Endothelial cell of umbilical vein (primary cell): Measurements from ENCODE around the gene FYN. TPM values are rescaled to one million over a fixed set of nuclear protein-coding genes. Genes with fewer than 3 reads are reported as not detected.
A peak's percentile ranks its signal among the peaks of the same experiment; 100 is the strongest.

ENCODE experiments used
- BruUV-seq: library from RNA; stranded (reverse); fragments of 400-500 nt; replicated peaks from 2 replicates; lab custom pipeline; 2021; lab: Mats Ljungman, UMichigan
- CTCF ChIA-PET: fragments of 300-600, 350-600 bp; sonication (Branson Sonifier 250); formaldehyde crosslinking; loops from one replicate; lab custom pipeline; 2021; ENCODE audit warnings: antibody characterized with exemption, inconsistent platforms; lab: Charles Lee
- POLR2A ChIA-PET: fragments of 300-600, 350-600 bp; sonication (Branson Sonifier 250); formaldehyde crosslinking; loops from one replicate; lab custom pipeline; 2021; ENCODE audit warnings: antibody characterized with exemption, inconsistent platforms; lab: Charles Lee
- DNase-seq: peaks from one replicate; pipeline ENCODE4 v3.0.0-alpha.2; 2011; ENCODE audit warnings: low read depth, low spot score
- FAIRE-seq: peaks from 2 replicates; lab custom pipeline; 2011; peaks lifted over from hg19 to GRCh38; lab: Jason Lieb, UNC
- H2AFZ ChIP-seq: 2 replicates; pipeline ENCODE4 v1.6.0; 2012; ENCODE audit warnings: low read depth, low read length, control low read depth, inconsistent platforms
- H3K27ac ChIP-seq: 2 replicates; pipeline ENCODE4 v1.5.1; 2011; ENCODE audit warnings: low read depth, mild to moderate bottlenecking, control low read depth, low read length, moderate library complexity; ENCODE audit not compliant: insufficient read depth
- H3K27me3 ChIP-seq, 2 experiments: 2 replicates each; pipeline versions ENCODE4 v1.6.0 to v1.6.1; 2011; ENCODE audit warnings: low read length in 2 of 2, mixed read lengths in 1 of 2; ENCODE audit not compliant: control insufficient read depth in 2 of 2, insufficient read depth in 2 of 2
- H3K36me3 ChIP-seq, 2 experiments: 2 replicates in 1 of 2; 3 replicates in 1 of 2; pipeline ENCODE4 v1.5.1; 2011; ENCODE audit warnings: low read length in 2 of 2, mild to moderate bottlenecking in 1 of 2, moderate library complexity in 1 of 2; ENCODE audit not compliant: control insufficient read depth in 2 of 2, insufficient read depth in 2 of 2; ENCODE audit errors: extremely low read depth in 1 of 2
- H3K4me1 ChIP-seq: 3 replicates; pipeline ENCODE4 v1.5.1; 2011; ENCODE audit warnings: mild to moderate bottlenecking, low read length; ENCODE audit not compliant: control insufficient read depth, insufficient read depth; ENCODE audit errors: extremely low read depth
- H3K4me2 ChIP-seq: 2 replicates; pipeline ENCODE4 v1.6.1; 2011; ENCODE audit warnings: low read length, control low read depth, mixed read lengths; ENCODE audit not compliant: insufficient read depth
- H3K4me3 ChIP-seq, 3 experiments: fragments of 200-600 bp in 1 of 3; sonication (generic), shearing (Covaris generic) in 1 of 3; replicated peaks in 1 of 3; 2 replicates each; pipeline ENCODE4 v1.5.1; 2011 to 2016; ENCODE audit warnings: control low read depth in 3 of 3, low read length in 3 of 3, mild to moderate bottlenecking in 2 of 3, inconsistent platforms in 1 of 3, low read depth in 1 of 3, moderate library complexity in 1 of 3; ENCODE audit not compliant: insufficient read depth in 1 of 3
- H3K79me2 ChIP-seq: 2 replicates; pipeline ENCODE4 v1.6.0; 2012; ENCODE audit warnings: low read length, inconsistent platforms; ENCODE audit not compliant: control insufficient read depth, insufficient read depth
- H3K9ac ChIP-seq: replicated peaks from 2 replicates; pipeline ENCODE3; 2011; ENCODE audit warnings: low read length, control low read depth; ENCODE audit not compliant: insufficient read depth; ENCODE audit errors: extremely low read depth
- H3K9me1 ChIP-seq: replicated peaks from 3 replicates; pipeline ENCODE4 v1.6.0; 2011; ENCODE audit warnings: mild to moderate bottlenecking, low read length; ENCODE audit not compliant: control insufficient read depth, insufficient read depth; ENCODE audit errors: extremely low read depth
- H3K9me3 ChIP-seq: replicated peaks from 2 replicates; pipeline ENCODE4 v1.5.1; 2012; ENCODE audit warnings: low read length, inconsistent platforms; ENCODE audit not compliant: control insufficient read depth, insufficient read depth
- H4K20me1 ChIP-seq: replicated peaks from 2 replicates; pipeline ENCODE3; 2011; ENCODE audit warnings: mild to moderate bottlenecking, low read length; ENCODE audit not compliant: control insufficient read depth, insufficient read depth; ENCODE audit errors: extremely low read depth
- EZH2 ChIP-seq: IDR thresholded peaks from 2 replicates; pipeline ENCODE4 v1.6.1; 2012; ENCODE audit warnings: borderline replicate concordance, low read depth, mild to moderate bottlenecking, moderate library complexity, low read length, inconsistent platforms; ENCODE audit not compliant: severe bottlenecking
- GATA2 ChIP-seq: IDR thresholded peaks from 2 replicates; pipeline ENCODE4 v1.7.0; 2011; ENCODE audit warnings: low read depth, mild to moderate bottlenecking, moderate library complexity, mixed read lengths, low read length; ENCODE audit not compliant: insufficient read length, insufficient read depth
- JUN ChIP-seq: IDR thresholded peaks from 2 replicates; pipeline ENCODE4 v1.6.1; 2011; ENCODE audit warnings: borderline replicate concordance, low read depth; ENCODE audit not compliant: insufficient read length, insufficient read depth
- POLR2A ChIP-seq: IDR thresholded peaks from 2 replicates; pipeline ENCODE4 v1.6.1; 2012; ENCODE audit warnings: low read depth, mild to moderate bottlenecking, control low read depth, low read length
- POLR2AphosphoS5 ChIP-seq: IDR thresholded peaks from 2 replicates; pipeline ENCODE4 v1.6.1; 2012; ENCODE audit warnings: low read depth, mild to moderate bottlenecking, control low read depth, low read length, moderate library complexity; ENCODE audit not compliant: insufficient read depth
- dilution Hi-C: fragments of 300-500 bp; cut with MboI; formaldehyde crosslinking; loops from one replicate; pipeline ENCODE4 v1.15.0; 2019; ENCODE audit warnings: low sequenced_read_pairs; ENCODE audit not compliant: extremely low pct_ligation_motif_present
- intact Hi-C: fragments of 100-400 bp; cut with micrococcal nuclease; formaldehyde crosslinking; loops from one replicate; pipeline ENCODE4 v1.10.0; 2022
- polyA plus RNA-seq, 4 experiments: library from polyadenylated mRNA; depleted of rRNA in 3 of 4; stranded (reverse) in 3 of 4; unstranded in 1 of 4; fragments of >200 nt; gene quantifications; 2 replicates each; pipeline versions ENCODE4 v1.2.1 to v1.2.3, GENCODE V29; 2011 to 2012; ENCODE audit warnings: missing spikeins in 1 of 4
- total RNA-seq: library from RNA; stranded (reverse); gene quantifications from 2 replicates; pipeline ENCODE4 v1.2.3, GENCODE V29; 2021
- TF ChIP-seq, protein P1 (sequence below), 2 donors: IDR thresholded peaks; 1 replicate in 1 of 2; 2 replicates in 1 of 2; pipeline ENCODE4 v1.5.1; 2011; ENCODE audit warnings: low read length in 2 of 2, mild to moderate bottlenecking in 2 of 2, moderate library complexity in 2 of 2, control low read depth in 1 of 2, inconsistent platforms in 1 of 2, low read depth in 1 of 2; ENCODE audit not compliant: insufficient read depth in 1 of 2; ENCODE audit errors: extremely low read depth in 1 of 2

The FYN gene
- total and polyA plus RNA-seq, 2 donors (not counting 3 experiments of a cell fraction or from before 2014, with no cell fraction given): 69.0 to 143 TPM

DNA sequence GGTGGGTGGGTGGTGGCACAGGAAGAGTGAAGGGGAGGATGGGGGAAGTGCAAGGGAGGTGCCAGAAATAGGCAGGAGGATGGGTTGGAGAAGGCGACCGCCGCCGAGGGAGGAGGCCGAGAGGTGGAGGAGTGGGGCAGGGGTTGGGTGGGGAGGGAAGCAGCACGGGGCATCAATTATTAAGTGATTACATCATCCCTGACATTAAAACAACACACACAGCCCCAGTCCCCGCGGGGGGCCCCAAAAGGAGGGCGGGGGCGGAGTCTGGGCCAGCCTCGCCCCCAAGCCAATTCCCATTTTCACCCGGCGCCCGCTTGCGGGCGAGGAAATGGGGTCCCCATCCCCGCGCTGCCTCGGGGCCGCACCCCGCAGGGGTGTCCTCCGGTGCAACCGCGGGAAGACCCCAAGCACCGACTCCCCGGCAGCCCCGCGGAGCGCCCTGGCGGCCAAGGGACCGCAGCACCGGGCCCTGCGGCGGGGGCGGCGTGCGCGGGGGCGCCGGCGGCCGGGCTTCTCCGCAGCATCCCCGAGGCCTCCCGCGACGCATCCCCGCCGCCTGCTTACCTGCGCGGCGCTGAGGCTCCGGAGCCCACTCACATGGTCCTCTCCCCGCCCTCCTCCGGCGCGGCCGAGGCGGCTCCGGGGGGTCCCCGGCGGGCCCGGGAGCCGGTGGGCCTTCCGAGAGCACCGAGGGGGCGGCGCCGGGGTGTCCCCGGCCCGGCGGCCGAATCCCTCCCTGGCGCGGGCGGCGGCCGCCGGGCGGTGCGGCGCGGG lies 663 bp downstream of the FYN start:
- TF ChIP-seq EZH2 (no peak), GATA2 (no peak), POLR2A (peak; percentile 46), JUN (no peak), POLR2AphosphoS5 (peak; percentile 30)
- TF ChIP-seq, protein P1, sequence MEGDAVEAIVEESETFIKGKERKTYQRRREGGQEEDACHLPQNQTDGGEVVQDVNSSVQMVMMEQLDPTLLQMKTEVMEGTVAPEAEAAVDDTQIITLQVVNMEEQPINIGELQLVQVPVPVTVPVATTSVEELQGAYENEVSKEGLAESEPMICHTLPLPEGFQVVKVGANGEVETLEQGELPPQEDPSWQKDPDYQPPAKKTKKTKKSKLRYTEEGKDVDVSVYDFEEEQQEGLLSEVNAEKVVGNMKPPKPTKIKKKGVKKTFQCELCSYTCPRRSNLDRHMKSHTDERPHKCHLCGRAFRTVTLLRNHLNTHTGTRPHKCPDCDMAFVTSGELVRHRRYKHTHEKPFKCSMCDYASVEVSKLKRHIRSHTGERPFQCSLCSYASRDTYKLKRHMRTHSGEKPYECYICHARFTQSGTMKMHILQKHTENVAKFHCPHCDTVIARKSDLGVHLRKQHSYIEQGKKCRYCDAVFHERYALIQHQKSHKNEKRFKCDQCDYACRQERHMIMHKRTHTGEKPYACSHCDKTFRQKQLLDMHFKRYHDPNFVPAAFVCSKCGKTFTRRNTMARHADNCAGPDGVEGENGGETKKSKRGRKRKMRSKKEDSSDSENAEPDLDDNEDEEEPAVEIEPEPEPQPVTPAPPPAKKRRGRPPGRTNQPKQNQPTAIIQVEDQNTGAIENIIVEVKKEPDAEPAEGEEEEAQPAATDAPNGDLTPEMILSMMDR (IDR thresholded peaks at IDR 0.05; ENCODE audit: extremely low read depth in 1 of 2, insufficient read depth in 1 of 2, low read depth in 1 of 2, low read length in 2 of 2): peak in 1 of 2 donors; percentile 15
- DNase-seq: peak; percentile 35
- Histone ChIP-seq H3K27me3 (no peaks in the 10 kb centered on the region), H3K36me3 (no peaks in the 10 kb centered on the region), H2AFZ (peak overlapping the region; percentile 2), H3K79me2 (peaks cover 51% of the 10 kb centered on the region), H3K4me1 (peaks cover 30% of the 10 kb centered on the region), H4K20me1 (peaks cover 9% of the 10 kb centered on the region), H3K4me2 (peak overlapping the region; percentile 44), H3K4me3 (peak overlapping the region; percentile 67 to 96 (median 74)), H3K27ac (peak overlapping the region; percentile 53), H3K9me3 (no peaks in the 10 kb centered on the region), H3K9ac (peak overlapping the region; percentile 70), H3K9me1 (no peaks in the 10 kb centered on the region)
- ChIA-PET CTCF (interaction anchor here (0.9 to 2.0 kb wide), 11 partner anchors 8 to 171 kb away, joined by 3 to 12 read pairs (median 4); no protein-coding TSS in a partner anchor), POLR2A (no interaction called here)
- FAIRE-seq: no peak
- dilution Hi-C loops: no loop called here
- BruUV-seq: no TSS peak
- intact Hi-C loops: loop anchor here (1.0 to 5.0 kb wide), 7 partner anchors 52 to 390 kb away; partner anchors contain the start of gene REV3L
